HG02642 (cell line): ENCODE measurements around the gene MCTP1.
A peak's percentile ranks its signal among the peaks of the same experiment; 100 is the strongest.

Experiments used
- ATAC-seq: cut with Tn5 transposase; IDR thresholded peaks from one replicate; pipeline ENCODE4 v1.9.1; 2021; ENCODE audit warnings: mild to moderate bottlenecking; ENCODE audit not compliant: unreplicated experiment, poor library complexity

The MCTP1 gene

DNA sequence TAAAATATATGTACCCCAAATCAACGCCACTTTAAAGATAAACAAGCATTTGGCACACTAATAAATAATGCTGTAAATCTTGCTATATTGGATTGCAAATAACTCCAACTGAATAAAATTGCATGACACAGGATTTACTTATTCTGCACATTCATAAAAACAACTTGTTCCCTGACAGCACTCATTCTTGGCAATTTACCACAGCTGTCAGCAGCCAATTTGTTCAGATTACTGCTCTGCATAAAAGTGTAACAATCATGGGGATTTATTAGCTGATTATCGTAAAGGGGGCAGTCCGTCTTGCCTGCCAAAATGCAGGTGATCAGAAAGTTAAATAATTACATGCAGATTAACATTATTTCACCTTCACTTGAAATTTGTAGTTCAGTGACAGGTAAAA, 381.2 kb downstream of the MCTP1 start:
- no peak for ATAC-seq

DNA sequence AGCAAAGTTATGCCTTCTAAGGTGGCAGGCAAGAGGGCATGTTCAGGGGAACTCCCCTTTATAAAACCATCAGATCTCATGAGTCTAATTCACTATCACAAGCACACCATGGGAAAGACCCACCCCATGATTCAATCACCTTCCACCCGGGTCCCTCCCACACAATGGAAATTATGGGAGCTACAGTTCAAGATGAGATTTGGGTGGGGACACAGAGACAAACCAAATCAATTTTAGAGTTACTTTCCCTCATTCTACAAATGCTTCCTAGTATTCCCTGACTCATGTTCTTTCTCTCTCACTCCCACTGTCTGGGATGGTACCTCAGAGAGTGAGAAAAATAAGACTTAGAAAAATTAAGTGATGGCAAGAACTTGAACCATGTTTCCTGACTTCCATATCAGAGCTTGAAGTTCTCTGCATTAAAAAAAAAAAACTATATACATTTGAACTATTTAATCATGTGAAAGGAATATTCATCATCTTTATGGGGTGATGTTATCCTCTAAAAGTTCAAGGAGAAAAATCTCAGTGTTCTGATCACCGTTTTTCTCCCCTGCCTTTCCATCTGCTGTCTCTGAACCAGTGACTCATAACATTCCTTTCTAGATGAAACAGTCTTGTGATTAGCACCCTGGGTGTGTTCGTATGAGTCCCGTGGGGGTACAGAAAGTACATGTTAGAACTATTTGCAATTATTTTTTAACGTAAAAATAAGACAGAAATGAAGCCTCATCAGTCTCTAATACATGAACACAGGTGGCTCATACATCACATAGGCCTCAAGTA, 383.5 kb downstream of the MCTP1 start:
- ATAC-seq, result peak; percentile 89

DNA sequence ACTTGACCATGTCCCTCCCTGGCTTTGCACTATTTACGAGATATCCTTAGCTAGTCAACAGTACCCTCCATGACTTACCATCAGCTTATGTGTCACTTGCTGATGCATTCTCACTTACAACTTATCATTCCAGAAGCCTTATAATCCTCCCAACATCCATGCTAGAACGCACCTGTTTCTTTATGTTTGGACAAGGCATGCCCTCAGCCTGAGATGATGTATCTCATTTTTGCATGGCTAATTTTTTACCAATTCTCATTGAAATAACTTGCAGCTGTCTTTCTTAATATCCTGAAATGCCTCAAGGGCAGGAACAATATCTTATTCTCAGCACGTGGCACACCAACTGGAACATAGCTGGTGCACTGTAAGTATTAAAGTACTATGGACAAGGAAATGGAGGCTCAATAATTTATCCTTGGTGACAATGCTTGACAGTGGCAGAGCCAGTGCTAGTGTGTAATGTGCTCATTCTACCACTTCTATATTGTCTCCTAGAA, 384.8 kb downstream of the MCTP1 start:
- no peak for ATAC-seq

DNA sequence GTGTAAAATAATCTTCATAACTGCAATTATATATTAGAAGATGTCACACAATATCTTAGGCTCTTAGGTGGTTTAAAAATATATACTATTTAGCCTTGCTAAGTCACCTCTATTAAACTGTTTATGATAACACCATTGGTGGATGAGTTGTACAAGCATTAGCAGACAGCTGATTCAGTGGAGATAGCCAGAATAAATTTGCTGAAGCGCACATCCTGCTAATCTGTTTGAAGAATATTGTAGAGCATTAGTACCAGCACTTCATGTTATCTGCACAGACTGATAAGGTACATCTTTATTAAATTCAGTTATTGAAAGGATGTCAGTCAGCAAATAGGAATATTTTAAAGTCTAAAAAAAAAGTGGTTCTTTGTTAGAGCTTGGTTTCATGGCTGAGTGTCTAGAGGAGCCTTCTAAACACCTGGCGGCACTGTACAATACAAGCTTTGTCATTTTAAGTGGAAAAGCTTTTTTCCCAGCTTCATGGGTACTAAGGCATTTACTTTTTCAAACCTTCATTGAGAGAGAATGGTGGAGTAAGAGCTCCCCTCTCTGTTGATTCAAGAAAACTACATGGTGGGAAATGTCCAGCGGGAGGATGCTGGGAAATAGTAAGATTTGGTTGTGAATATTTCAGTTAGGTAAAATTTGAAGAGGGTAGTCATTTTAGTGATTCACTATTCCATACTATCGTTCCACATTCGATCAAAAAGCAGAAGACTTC, 391.3 kb downstream of the MCTP1 start:
- ATAC-seq, result no peak

DNA sequence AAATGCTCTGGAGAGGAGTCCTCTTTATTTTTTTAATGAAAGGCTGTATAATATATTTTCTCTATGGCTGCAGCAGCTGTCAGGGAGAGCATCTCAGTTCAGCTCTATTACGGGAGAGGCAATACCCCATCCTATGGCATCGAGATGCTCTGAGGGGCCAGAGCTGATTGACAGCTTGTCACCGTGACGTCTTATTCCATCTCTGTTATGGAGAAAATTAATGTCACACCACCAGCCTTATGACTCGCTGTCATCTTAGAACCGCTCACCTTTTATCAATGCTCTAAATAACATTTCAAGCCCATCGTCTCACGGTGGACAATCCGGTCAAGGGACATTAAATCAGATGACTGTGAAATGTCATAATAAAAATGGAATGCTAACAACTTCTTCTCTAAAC, 392.9 kb downstream of the MCTP1 start:
- no peak for ATAC-seq

DNA sequence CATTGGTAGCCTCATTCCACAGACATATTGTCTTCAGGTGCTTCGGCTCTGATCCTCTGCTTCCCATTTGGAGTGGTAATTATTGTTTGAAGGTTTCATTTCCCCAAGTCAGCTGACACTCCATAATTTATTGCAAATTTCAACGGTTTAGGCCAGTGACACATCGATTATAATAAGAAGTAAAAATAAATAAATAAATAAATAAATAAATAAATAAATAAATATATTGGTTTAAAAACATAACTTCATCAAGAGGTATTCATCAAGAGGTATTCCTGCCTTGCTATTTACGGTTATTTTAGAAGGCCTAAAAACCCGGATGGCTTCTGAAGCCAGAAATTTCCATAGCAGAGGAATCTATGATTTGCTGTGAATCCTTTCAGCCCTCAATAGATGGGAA, 393.3 kb downstream of the MCTP1 start:
- ATAC-seq, result no peak

DNA sequence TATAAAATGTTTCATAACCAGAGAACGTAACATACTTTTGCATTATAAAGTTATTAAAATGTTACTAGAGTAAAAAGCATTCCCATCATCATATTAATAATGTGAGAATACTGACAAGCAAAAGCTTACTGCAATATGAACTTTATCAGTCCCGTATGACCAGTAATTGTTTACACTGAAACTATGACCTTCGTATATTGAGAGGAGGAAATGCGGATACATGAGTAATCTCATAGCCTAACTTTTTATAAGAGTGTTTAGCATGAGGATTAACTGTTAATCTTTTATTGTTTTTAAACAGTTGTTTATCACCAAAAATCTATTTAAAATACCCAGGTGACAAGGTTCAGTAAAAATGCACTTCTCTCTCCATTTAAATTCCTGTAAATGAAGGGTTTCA, 394.0 kb downstream of the MCTP1 start:
- ATAC-seq, result no peak

DNA sequence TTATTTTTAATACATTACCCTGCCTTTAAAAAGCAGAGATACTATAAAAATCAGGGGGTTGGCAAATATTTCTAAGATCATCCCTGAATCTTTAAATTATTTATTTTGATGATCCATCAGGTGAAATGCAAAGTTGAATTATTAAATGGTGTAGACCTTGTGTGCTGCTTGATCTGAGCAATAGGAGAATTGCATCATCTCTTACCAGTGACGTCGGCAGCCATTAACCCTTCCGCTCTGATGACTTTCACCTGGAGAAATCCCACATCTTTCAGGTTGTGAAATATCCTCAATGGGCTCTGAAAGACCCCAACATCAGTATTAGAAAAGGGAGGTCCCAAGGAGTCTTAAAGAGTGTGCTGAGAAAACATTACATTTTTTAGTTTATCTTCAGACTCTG, 396.2 kb downstream of the MCTP1 start:
- ATAC-seq, result no peak

DNA sequence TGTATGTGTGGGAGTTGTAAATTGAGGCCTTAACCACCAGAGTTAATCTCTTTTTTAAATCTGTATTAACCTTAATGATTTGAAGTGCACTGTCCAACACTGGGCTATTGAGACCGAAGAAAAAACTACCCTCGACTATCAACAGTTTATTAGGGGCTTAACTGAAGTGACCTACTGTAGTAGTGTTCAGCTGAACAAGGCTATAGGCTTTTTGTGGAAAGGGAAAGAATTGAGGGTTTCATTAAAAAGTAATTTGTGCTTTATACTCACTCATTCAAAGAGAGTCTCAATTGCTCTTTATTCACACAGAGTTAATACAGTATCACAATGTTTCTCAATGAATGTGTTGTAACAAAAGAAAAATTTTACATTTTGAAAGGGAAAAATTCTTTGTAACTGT, 399.0 kb downstream of the MCTP1 start:
- ATAC-seq, result no peak

DNA sequence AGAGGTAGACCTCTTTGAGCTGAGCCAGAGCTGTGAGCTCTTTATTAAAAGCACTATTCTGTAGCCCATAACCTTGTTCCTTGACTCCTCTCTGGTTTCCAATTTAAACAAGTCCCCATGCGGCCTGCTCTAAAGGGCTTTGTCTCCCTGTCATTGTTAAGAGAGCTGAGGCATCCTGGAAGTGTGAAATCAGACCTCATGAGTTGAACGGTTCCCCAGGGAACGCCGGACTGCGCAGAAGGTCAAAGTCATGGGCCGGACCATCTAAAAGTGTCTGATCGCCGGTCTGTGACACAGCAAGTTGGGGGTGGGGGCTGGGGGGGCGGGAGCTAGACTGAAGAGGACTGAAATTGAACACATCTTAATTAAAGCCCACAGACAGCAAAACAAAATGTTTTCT, 400.6 kb downstream of the MCTP1 start:
- no peak for ATAC-seq

DNA sequence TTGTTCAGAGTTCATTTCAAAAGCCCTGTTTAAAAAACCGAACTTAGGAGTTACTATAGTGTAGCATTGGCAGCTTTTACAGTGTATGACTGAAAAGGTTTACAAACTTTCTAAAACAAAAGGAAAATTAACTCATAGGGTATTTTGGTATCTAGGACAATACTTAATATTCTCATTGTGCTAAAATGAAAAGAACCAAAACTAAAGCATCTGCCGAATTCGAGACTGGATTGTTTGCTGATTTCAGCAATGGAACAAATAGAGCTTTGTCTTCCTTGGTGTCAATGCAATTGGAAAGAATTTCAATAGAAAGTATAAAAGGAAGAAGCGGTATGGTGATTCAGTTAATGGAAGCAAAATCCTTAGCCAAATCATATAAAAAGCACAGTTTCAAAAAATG, 412.4 kb downstream of the MCTP1 start:
- ATAC-seq, result no peak

DNA sequence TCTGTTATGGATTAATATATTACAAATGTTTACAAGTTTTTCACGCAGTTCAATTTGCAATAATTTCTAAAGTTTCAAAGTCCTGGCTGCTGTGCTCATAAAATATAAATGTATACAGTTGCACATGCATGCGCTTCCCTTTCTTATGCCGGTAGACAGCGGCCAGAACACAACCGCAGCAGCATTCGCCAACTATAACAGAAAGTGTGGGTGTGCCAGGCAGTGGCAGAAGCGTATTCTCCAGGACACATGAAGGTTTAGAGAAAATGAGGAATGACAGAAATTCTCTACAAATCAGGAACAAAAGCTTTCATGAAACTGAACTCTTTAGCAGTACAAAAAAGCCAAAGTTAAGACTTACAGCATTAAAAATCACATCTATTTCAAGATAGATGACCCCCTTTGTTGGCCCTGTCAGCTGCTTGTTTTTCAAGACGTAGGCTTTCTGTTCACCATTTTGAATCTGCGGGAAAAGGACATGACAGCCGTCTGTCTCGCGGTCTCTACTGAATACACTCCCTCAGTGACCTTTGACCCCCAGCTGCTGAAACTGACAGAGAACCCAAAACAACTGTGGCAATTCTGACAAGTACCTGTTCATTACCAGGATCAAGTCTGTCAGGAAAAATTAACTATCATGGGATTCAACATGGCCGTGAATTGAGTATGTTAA, 414.2 kb downstream of the MCTP1 start:
- no peak for ATAC-seq

DNA sequence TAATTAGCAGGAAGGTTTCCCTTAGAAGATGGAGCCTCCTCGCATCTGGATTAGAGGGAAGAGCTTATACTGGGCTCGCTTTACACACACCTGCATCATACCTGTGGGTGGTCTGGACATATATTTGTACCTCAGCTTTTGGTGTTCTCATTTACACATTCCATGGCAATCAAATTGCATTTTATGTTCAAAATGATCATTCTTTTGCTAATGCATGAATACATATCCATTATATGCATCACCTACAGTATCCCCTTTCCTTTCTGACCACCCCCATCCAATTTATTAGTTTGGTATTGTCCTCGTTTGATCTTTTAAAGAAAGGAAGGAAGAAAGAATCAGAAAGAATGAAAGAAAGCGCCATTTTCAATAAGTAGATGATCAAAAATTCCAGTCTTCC, 415.0 kb downstream of the MCTP1 start:
- no peak for ATAC-seq

DNA sequence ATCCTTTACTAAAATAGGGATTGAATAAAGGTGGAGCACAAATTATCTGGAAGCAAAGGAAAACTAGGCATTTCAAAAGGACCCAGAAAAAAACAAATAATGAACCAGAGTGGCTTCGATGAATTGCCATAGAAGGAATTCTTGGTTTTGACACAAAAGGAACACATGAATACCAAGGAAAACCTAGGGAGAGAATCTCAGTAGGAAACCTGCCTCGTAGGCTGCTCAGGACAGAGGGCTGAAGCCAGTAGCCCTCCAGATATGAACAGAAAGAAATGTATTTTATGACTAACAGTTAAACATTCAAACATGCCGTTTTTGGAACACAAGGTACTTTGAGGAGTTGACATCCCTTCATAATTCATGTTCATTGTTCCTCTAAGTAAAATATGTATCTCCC, 420.9 kb downstream of the MCTP1 start:
- no peak for ATAC-seq

DNA sequence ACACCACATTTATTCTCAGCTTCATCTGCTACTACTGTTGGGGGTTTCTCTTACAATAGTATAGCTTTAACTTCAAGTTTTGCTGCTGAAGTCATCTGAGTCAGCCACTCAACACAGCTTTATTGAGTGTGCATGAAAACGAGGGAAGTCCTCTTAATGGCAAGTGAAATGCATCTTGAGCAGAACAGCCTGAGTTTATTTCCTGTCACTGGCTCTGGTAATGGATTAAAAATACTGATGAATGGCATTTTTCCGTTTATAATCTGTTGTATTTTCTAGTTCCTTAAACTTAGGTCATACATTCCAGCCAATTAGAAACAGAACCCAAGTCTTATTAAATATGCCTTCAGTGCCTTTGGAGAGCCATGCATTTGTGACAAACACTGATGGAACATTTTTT, 427.8 kb downstream of the MCTP1 start:
- no peak for ATAC-seq

DNA sequence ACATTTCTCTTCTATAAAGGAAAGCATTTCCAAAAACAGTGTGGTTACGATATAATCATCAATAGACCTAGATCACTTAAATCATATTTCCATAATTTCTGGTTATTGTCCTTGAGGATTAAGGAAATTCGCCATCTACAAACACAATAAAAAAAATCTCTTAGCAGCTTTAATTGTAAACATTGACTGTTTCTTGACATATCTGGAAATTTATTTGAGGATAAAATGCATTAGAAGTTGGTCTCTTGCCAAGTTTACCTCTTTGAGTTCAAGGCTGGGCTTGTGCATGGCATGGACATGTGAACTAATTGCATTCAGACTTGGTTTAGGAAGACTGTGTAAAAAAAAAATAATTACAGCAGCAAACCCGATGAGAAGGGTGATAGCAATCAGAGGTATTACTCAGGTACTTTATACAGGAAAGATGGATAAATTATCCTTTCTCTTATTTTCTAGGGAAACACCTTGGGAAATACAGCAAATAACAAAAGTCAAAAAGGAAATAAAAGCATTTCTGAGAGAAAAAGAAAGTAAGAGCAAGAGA, 428.6 kb downstream of the MCTP1 start:
- no peak for ATAC-seq

DNA sequence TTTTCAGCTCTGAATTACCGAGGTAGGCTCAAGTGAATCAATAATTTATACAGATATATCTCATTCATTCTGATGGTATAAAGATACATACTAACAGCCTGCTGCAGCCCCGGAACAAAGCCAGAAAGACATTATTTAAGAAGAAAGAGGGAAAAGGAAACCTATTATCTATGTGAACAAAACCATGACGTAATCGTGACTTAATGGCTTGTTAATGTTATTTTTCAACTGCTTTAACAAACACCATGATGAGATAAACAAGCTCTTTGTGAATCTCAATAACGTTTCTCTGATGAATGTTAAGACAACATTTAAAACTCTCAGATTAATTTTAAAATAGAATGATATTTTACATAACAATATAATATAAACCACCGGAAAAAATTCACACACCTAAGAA, 429.4 kb downstream of the MCTP1 start:
- no peak for ATAC-seq

DNA sequence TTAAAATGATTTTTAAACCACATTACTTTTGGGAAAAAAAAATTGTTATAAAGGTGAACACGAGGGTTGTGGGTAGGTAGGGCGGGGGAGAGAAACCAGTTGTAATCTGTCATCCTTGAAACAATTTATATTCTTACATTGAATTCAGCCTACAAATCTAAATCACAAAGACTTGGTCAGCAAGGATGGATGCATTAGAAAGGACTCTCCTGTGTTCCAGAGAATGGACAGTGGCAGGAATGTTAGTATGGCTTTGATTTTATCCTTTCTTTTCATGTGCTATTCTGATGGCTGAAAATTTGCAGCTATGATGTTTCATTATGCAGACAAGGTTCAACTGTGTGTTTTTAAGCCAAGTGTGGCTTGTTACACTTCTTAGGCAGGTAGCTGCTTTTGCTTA, 431.8 kb downstream of the MCTP1 start:
- ATAC-seq, result no peak

DNA sequence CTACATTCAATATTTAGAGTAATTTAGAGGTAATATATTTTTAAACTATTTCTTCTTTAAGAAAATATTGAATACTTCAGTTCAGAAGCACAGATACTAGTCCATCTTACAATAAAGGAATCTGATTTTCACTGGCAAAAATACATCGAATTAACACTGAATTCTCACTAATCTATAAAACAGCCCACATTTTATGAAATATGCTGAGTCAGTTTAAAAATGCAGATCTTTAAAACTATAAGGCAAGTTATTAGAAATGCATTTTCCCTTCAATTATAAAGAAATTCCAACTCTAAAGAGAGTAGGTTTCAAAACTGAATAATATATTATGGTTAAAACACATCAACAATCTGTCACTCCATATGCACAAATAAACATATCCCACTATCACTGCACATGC, 433.9 kb downstream of the MCTP1 start:
- no peak for ATAC-seq

DNA sequence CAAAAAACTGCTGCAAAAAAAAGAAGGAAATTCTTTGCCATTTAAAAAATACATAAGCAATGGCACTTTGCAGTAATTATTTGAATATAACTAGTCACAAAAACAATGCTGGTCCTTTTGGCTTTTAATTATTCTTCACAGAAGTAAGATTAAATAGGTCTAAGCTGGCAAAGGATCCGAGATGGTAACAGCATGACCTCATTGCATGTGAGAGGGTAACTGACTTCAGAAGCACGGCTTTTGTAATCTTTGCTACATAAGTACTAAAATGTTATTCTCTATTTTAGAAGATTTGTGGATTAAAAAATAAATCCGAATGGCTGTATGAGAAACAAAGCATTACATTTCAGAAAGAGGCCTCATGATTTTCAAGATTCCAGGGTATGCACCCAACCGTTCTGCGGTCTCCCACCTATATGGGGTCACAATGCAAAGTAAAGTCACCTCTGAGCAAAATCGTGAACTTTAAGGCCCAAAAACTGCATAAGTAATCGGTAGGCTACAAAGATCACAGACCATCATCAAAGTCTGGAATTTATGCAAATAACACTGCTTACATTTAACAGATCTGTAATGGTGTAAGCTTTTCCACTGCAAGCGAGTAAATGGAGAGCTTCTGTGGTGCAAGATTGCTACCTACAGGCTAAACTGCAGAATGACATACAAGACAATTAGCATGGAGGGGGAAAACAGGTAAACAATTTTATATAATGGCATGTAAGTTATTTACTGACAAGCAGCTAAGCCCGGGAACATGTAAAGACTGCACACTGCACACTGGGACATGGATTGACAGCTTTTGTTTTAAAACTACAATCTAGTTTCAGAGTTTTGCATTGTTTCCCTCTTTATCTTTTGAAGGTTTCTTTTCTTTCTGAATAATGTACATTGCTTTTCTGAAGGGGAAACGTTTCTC, 434.8 kb downstream of the MCTP1 start:
- ATAC-seq, result peak; percentile 95
